NOMO-1 treated with DMSO at 0.1 percent for 48 hours (cell line): Measurements from ENCODE around the gene ZFYVE27.
A peak's percentile ranks its signal among the peaks of the same experiment; 100 is the strongest.

Experiments
- DNase-seq: peaks from one replicate; lab custom pipeline; 2025; ENCODE audit not compliant: unreplicated experiment; lab: John Stamatoyannopoulos, UW

The ZFYVE27 gene

GRCh38 chr10:97714401-97715258 lies 22.3 kb upstream of the ZFYVE27 start:
- DNase-seq: peak; percentile 70

GRCh38 chr10:97715259-97715874 lies 21.6 kb upstream of the ZFYVE27 start:
- DNase-seq: no peak

DNA sequence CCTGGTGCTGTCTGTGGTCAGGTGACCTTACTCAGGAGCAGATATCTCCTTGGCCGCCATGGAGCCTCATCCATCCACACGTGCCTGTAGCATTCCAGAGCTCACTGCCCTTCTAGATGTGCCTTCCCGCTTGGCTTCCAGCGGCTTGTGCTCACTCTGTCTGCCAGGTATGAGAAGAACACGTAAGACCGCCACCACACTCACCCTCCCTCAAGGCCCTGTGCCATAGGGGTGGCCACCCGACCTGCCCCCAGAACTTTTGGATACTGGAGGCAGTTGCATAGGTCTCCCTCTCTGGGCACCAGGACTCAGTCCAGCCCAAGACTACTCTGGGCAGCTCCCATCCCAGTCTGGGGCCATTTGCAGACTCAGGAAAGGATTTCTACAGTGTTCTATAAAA lies 19.3 kb upstream of the ZFYVE27 start:
- no peak for DNase-seq

- DNase-seq: no peak
Measured at GRCh38 chr10:97718178-97718577, 18.8 kb upstream of the ZFYVE27 start.

DNA sequence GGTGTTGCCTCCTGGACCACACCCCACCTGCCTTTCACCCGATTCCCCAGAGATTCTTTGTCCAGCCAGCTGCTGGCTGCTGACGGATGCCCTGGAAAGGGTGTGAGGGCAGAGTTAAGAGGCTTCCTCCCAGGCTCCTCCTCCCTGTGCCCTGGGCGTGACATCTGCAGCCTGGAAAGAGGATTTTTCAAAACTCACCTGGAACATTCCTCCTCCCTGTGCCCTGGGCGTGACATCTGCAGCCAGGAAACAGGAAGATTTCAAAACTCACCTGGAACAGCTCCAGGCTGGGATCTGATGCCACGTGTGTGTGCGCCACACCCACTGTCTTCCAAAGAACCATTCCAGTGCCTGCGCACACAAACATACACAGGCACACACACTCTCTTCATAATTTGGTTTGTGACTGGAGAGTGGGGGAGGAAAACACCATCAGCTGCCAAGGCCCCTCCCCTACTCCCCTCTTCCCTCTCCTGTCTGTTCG lies 18.2 kb upstream of the ZFYVE27 start:
- no peak for DNase-seq

GRCh38 chr10:97719602-97720001 lies 17.3 kb upstream of the ZFYVE27 start:
- DNase-seq: no peak

DNA sequence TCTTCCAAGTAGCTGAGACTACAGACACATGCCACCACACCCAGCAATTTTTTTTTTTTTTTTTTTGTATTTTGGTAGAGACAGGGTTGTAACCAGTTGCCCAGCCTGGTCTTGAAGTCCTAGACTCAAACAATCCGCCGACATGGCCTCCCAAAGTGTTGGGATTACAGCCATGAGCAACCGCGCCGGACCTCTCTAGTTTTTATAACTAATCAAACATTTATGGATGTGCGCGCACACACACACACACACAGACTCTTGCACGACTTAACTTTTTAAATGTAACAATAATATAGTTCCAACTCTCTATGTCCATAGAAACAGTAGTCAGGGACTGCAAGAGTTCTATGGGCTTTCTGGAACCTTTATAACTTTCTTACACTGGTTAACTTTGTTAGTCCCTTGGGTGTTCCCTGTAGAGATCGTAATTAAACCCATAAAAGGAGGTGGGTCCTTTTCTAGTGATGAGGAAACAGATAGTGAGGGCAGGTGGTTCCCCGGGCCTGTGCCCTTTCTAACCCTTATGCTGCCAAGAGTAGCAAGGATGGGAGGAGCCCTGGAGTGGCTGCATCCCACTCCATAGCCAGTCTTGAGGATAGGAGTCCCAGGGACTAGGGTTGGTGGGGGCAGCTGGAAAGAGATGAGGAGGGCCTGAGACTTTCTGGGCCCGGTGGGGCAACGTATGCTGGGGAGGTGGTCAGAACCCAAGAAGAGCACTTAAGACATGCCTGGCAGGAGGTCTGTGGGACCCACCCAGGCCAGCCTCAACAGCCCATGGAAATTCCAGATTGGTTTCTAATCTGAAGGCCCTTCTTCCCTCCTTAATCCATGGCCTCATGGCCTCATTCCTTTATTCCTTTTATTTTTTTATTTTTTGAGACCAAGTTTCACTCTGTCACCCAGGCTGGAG lies 14.8 kb upstream of the ZFYVE27 start:
- DNase-seq: no peak

GRCh38 chr10:97723001-97723400 lies 13.9 kb upstream of the ZFYVE27 start:
- DNase-seq: no peak

GRCh38 chr10:97724341-97724941 lies 12.5 kb upstream of the ZFYVE27 start:
- DNase-seq: peak; percentile 84

- DNase-seq: no peak
Measured at GRCh38 chr10:97726636-97727178, 10.2 kb upstream of the ZFYVE27 start.

DNA sequence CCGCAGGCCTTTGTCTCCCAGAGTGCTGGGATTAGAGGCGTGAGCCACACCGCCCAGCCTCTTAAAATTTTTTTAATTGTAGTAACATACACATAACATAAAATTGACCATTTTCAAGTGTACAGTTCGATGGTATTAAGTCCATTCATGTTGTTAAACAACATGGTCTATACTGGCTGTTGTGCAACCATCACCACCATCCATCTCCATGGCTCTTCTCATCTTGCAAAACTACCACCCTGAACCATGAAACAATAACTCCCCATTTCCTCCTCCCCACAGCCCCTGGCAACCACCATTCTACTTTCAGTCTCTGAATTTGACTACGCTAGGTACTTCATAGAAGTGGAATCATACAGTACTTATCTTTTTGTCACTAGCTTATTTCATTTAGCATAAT lies 7.9 kb upstream of the ZFYVE27 start:
- DNase-seq: no peak

DNA sequence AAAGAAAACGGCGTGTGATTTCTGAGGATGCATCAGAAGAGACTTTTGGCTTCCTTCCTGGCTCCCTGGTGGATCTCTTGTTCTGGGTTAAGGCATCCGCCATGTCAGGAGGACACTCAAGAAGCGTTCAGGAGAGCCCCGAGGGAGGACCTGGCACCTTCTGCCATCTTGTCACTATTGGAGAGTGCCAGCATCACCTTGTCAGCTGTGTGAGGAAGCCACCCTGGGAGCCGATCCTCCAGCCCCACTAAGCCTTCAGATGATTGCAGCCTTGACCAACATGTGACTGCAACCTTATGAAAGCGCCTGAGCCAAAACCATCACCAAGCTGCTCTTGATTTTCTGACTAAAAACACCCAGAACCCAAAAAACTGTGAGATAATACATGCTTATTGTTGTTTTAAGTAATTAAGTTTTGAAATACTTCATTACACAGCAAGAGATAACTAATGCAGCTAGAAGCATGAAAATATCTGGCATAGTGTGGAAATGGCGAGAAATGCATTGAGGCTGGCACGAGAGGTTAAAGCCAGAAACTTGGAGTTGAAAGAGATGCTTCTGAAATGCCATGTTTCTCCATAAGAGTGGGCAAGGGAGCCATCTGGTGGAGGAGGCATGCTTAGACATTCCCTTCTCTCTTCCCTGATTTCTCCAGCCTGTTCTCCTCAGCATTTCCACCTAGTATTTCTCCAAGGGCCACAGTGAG lies 5.4 kb upstream of the ZFYVE27 start:
- peak; percentile 58 for DNase-seq

GRCh38 chr10:97732052-97732359 lies 4.9 kb upstream of the ZFYVE27 start:
- no peak for DNase-seq

- DNase-seq: no peak
Measured at GRCh38 chr10:97733256-97733655, 3.7 kb upstream of the ZFYVE27 start.

GRCh38 chr10:97734021-97734420 lies 2.9 kb upstream of the ZFYVE27 start:
- no peak for DNase-seq

DNA sequence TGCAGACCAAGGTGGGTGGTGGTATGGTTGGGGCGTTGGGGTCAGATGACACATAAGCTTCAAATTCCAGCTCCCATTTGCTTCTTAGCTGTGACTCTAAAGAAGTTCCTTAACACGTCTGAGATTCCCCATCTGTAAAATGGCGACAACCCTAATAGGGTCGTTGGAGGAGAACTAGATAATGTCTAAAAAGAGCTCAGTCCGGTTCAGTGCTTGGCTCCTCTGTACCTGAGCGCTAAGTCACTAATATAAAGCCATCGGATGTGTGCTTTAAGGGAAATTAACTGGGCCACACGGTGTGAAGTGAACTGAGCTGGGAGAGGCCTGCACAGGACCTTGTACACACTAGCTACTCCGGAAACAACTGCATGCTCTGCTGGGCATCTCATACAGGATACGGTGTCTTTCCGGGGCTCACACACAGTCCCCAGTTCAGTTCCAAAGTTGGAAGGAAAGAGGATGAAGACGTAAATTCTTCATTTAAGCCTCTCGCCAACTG lies 476 bp upstream of the ZFYVE27 start:
- peak; percentile 34 for DNase-seq

- no peak for DNase-seq
Measured at GRCh38 chr10:97737770-97738265, 890 bp downstream of the ZFYVE27 start.

DNA sequence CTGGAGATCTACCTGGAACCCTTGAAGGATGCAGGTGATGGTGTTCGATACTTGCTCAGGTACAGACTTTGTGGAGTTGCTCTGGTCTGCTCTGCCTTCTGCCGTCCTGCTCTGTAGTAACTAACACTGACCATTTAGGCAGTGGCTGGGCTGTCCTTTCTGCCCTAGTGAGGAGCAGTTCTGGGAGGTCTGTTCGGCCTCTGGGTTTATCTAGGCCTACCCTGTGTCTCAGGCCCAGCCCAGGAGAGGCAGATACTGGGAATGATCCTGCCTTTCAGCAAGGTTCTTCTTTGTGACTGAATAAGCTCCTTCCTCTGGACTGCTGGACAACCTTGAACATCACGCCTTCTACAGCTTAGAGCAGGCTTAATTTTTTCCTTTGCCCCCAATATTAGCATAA lies 1.7 kb downstream of the ZFYVE27 start:
- DNase-seq: no peak

DNA sequence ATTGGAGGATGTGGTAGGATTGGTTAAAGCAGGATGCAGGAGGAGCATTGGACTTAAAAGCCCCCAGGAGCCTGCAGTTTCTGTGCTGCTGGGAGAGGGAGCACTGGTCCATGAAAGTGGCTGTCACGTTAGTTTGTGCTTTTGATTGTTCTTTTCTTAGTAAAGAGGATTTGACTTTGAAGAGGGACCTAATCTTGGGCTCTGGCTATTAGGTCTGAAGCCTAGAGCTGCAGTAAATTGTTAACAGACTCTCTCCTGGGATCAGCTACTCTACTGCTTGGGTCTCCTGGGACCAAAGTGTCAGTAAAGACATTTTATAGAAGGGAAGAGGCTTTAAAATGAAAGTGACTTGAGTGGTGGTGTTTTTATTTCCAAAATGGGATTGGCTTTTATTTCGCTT lies 3.7 kb downstream of the ZFYVE27 start:
- DNase-seq: no peak
